NK-92 (cell line): ENCODE measurements around the gene TMEM63B.
"Not testable (repeated sequence)": the region's sequence is repeated elsewhere in the genome, so short reads cannot be mapped to it uniquely, and the experiment has no call there.

ENCODE experiments used
- DNase-seq: peaks from one replicate; lab custom pipeline; 2025; ENCODE audit not compliant: unreplicated experiment; lab: John Stamatoyannopoulos, UW

Gene TMEM63B

DNA sequence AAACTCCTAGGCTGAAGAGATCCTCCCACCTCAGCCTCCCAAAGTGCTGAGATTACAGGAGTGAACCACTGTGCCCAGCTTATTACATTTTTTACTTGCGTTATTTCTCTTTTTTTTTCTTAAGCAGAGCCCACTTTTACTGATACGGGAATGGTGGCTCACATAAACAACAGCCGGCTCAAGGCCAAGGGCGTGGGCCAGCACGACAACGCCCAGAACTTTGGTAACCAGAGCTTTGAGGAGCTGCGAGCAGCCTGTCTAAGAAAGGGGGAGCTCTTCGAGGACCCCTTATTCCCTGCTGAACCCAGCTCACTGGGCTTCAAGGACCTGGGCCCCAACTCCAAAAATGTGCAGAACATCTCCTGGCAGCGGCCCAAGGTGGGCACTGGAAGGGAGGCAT is 41.8 kb downstream of the TMEM63B start:
- DNase-seq: no peak

- DNase-seq: no peak
Measured at GRCh38 chr6:44169886-44170570, 42.7 kb downstream of the TMEM63B start.

DNA sequence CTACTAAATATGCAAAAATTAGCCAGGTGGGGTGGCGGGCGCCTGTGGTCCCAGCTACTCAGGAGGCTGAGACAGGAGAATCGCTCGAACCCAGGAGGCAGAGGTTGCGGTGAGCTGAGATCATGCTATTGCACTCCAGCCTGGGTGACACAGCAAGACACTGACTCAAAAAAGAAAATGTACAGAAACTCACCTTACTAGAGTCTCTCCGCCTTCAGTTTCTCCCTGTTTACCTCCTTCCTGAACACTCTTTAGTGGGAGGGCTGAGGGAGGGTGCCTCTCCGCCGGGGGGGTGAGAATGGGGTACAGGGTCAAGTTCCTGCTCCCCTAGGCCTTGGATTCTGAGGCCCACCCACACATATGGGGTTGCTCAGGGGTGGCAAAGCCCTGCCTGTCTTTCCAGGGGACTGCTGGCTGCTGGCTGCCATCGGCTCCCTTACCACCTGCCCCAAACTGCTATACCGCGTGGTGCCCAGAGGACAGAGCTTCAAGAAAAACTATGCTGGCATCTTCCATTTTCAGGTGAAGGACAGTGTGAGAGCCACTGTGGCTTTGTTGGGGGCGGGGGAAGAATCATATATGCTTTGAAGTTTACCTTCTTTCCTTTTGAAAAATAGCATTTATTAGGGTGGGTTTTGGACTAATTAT is 44.7 kb downstream of the TMEM63B start:
- DNase-seq: no peak

GRCh38 chr6:44172731-44173500 is 45.6 kb downstream of the TMEM63B start:
- DNase-seq: no peak

DNA sequence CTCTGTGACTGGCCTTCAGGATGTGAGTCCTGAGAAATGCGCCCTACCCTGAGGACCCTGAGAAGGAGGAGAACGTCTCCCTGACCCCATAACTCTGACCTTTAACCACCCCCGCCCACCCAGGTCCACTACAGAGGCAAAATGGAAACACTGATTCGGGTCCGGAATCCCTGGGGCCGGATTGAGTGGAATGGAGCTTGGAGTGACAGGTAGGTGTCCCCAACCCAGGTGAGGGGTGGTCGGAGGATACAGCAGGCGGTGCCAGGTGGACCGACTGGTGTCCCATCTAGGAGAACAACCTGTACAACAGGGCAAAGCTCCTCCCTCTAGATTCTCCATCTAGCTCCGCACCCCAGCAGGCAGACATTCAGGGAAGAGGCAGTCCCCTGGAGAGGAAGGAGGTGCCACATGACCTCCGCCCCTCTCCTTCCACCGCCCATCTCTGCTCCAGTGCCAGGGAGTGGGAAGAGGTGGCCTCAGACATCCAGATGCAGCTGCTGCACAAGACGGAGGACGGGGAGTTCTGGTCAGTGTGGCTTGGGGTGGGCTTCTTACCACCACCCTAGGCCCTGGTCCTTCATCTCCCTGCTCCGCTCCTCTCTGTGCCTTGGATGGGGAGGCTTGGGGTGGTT is 48.9 kb downstream of the TMEM63B start:
- no peak for DNase-seq

- no peak for DNase-seq
Measured at GRCh38 chr6:44176762-44177509, 49.6 kb downstream of the TMEM63B start.

- no peak for DNase-seq
Measured at GRCh38 chr6:44177691-44178423, 50.5 kb downstream of the TMEM63B start.

GRCh38 chr6:44178424-44179071 is 51.2 kb downstream of the TMEM63B start:
- DNase-seq: no peak

DNA sequence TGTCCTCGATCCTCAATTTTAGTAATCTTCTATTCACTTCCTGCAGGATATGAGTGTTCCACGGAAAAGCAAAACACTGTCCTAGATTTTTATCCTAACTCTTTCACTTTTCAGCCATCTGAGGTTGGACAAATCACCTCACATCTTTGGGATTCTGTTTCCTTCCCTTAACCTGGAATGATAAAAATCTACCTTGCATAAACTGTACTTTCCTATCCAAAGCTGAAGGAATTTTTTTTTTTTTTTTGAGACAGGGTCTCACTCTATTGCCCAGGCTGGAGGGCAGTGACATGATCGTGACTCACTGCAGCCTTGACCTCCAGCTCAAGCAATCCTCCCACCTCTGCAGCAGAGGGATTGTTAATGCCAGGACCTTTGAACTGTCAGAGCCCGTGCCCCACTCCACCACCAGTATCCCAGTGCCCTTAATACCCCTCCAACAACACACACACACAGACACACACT is 51.8 kb downstream of the TMEM63B start:
- no peak for DNase-seq

DNA sequence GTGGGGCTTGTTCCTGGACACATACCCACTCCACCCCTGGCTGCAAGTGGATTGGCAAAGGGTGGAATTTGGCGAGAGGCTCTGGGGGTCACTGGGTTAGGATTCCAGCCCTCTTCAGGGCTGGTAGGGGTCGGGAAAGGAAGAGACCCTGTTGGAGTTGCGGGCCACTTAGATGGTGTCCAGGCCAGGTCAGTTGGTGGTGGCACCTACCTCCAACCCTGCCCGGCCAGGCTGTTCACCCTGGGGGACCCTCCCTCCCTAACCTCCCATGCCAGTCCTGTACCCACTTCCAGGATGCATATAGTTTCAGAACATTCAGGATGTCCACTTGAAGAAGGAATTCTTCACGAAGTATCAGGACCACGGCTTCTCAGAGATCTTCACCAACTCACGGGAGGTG is 52.3 kb downstream of the TMEM63B start:
- DNase-seq: no peak

DNA sequence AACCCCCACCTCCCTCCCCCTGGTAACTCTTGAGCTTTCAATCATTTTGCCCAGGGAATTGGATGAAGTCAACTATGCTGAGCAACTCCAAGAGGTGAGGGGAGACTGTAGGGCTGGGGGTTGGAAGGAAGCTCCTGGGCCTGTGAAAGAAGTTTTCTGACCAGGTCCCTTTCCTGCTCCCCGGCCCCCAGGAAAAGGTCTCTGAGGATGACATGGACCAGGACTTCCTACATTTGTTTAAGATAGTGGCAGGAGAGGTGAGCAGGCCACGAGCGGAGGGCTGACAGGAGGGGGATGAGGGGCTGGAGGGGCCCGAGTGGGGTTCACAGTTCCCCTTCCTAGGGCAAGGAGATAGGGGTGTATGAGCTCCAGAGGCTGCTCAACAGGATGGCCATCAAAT is 53.1 kb downstream of the TMEM63B start:
- DNase-seq: no peak

DNA sequence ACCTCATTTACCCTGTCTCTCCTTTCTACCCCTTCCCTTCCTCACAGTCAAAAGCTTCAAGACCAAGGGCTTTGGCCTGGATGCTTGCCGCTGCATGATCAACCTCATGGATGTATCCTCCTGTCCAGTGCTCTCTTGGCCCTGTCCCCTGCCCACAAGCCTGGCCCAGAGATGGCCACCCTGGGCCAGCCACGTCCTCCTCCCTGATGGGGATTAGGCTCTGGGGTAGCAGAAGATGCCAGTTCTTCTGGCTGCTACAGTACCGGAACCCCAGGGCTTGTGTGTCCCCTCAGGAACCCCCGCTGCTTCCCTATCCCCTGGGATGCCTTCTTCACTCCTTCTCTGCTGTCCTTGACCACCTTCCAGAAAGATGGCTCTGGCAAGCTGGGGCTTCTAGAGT is 53.5 kb downstream of the TMEM63B start:
- DNase-seq: no peak

- not testable (repeated sequence) for DNase-seq
Measured at GRCh38 chr6:44181784-44182183, 54.4 kb downstream of the TMEM63B start.

- DNase-seq: no peak
Measured at GRCh38 chr6:44182911-44183390, 55.6 kb downstream of the TMEM63B start.

DNA sequence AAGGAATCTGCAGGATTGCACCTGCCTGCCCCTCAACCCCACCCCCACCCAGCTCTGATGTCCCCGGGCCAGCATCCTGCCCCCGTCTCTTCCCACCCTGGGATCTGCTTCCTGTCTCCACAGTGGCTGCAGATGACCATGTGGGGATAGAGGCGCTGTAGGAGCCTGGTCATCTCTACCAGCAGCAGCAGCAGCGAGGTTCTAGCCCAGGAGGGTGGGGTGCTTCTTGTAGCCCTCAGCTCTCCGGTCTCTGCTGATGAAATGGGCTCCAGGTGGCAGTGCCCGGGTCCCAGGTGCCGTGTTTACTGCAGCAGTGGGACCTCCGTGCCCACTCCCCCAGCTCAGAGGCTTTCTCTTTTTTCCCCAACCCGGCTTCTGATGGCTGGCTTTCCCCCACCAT is 56.4 kb downstream of the TMEM63B start:
- no peak for DNase-seq

- DNase-seq: not testable (repeated sequence)
Measured at GRCh38 chr6:44185356-44185755, 58.0 kb downstream of the TMEM63B start.

DNA sequence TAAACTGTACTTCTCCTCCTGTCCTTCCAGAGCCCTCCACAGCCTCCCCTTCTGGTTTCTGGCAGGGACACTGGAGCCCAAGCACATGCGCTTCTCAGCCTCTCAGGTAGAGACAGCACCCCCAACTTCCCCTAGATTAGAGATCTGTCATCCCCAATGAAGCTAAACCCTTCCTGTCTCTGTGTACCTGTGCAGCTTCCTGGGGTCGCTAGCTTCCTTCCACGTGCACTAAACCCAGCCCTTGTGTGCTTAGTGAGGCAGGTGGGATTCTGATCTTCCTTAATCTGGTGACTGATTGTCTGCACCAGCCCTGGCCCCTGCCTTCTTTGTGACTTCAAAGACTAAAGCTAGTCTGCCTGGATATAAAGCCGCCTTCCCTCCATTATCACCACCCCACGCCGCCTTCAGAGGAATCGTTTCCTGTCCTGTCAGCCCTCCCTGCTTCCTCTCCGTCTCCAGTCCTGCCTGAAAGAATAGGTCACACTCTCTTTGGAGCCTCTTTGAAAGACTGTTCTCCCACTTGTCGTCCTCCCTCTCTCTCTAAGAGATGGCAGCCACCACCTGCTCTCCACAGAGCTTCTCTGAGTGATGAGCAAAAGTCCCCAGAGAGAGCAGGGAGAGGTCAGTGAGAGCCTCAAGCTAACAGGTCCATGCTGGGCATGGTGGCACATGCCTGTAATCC is 58.7 kb downstream of the TMEM63B start:
- DNase-seq: no peak

DNA sequence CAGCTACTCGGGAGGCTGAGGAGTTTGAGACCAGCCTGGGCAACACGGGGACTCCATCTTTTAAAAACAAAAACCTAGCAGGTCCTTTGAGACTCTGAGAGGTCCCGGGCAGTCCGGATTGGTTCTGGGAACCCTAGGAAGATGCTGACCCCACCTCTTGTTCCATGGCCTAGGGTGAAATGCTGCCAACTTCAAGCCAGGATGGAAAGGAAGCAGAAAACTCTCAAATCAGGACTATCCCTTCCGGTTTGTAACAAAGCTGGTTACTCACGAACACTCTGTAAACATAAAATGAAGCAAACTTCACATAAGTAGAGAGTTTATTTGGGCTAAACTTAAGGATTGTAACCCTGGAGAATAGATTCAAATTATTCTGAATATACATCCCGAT is 59.3 kb downstream of the TMEM63B start:
- DNase-seq: no peak

- DNase-seq: no peak
Measured at GRCh38 chr6:44188819-44189218, 61.5 kb downstream of the TMEM63B start.
